Lung (tissue), 12 donors: ENCODE data around the gene PLVAP. TPM values are rescaled to one million over a fixed set of nuclear protein-coding genes. Genes with fewer than 3 reads are reported as not detected.

Experiments
- ATAC-seq: fragments of 200-7000 bp; cut with Tn5 transposase; one replicate; pipeline ENCODE4 v1.9.1; 2020; ENCODE audit warnings: moderate number of reproducible peaks; ENCODE audit not compliant: insufficient read depth, low FRiP score
- DNase-seq, 3 donors: peaks; one replicate each; pipeline ENCODE4 v3.0.0-alpha.2; 2013 to 2017
- H3K27ac ChIP-seq, 2 donors: one replicate each; pipeline ENCODE4 v1.5.1; 2013; ENCODE audit warnings: mild to moderate bottlenecking in 2 of 2, moderate library complexity in 2 of 2, control low read depth in 1 of 2, inconsistent platforms in 1 of 2, low read depth in 1 of 2, low read length in 1 of 2
- H3K27me3 ChIP-seq, 3 donors: one replicate each; pipeline ENCODE4 v1.5.1; 2013; ENCODE audit warnings: low read length in 2 of 3; ENCODE audit not compliant: control insufficient read depth in 3 of 3, insufficient read depth in 3 of 3
- H3K36me3 ChIP-seq, 4 donors: one replicate each; pipeline ENCODE4 v1.5.1; 2013; ENCODE audit warnings: low read length in 4 of 4, mild to moderate bottlenecking in 1 of 4, moderate library complexity in 1 of 4; ENCODE audit not compliant: control insufficient read depth in 4 of 4, insufficient read depth in 4 of 4
- H3K4me1 ChIP-seq, 5 donors: one replicate each; pipeline ENCODE4 v1.5.1; 2013; ENCODE audit warnings: low read length in 5 of 5, mild to moderate bottlenecking in 2 of 5, moderate library complexity in 1 of 5; ENCODE audit not compliant: control insufficient read depth in 5 of 5, insufficient read depth in 5 of 5
- H3K4me3 ChIP-seq: one replicate; pipeline ENCODE4 v1.5.1; 2013; ENCODE audit warnings: mild to moderate bottlenecking, control low read depth, moderate library complexity
- H3K9ac ChIP-seq, 2 donors: one replicate each; pipeline ENCODE4 v1.5.1; 2013; ENCODE audit warnings: low read length in 2 of 2, control low read depth in 1 of 2; ENCODE audit not compliant: insufficient read depth in 1 of 2
- H3K9me3 ChIP-seq, 4 donors: one replicate each; pipeline ENCODE4 v1.5.1; 2013; ENCODE audit warnings: low read length in 3 of 4, mild to moderate bottlenecking in 1 of 4, moderate library complexity in 1 of 4; ENCODE audit not compliant: control insufficient read depth in 4 of 4, insufficient read depth in 3 of 4
- CTCF ChIP-seq: IDR thresholded peaks from 2 replicates; pipeline ENCODE4 v1.5.1; 2012; ENCODE audit warnings: mild to moderate bottlenecking; ENCODE audit errors: control extremely low read depth, extremely low read depth
- WGBS, 2 donors: extraction: QIAGEN DNeasy Blood & Tissue Kit; methylation state at CpG; one replicate each; pipeline ENCODE4 v1.1.7; 2013; 5-methylcytosine and 5-hydroxymethylcytosine counted together
- polyA plus RNA-seq, 2 donors: library from polyadenylated mRNA; stranded (reverse); fragments of 200-250 nt; gene quantifications; one replicate each; pipeline ENCODE4 v1.2.1, GENCODE V29; 2013
- total RNA-seq, 2 donors: library from RNA; depleted of rRNA in 1 of 2; stranded (reverse); fragments of >200 nt in 1 of 2; gene quantifications; one replicate each; pipeline ENCODE4 v1.2.1, GENCODE V29; 2014 to 2021
- donor health status: control.
- donor health status: control.
- donor health status: Bipolar disorder and iron deficiency.
- donor health status: healthy.
- donor health status: DM: yes; HTN: yes; CAD: no.

PLVAP gene
- total and polyA plus RNA-seq, 4 donors: 6.4 to 55.0 (median 25.8) TPM

DNA sequence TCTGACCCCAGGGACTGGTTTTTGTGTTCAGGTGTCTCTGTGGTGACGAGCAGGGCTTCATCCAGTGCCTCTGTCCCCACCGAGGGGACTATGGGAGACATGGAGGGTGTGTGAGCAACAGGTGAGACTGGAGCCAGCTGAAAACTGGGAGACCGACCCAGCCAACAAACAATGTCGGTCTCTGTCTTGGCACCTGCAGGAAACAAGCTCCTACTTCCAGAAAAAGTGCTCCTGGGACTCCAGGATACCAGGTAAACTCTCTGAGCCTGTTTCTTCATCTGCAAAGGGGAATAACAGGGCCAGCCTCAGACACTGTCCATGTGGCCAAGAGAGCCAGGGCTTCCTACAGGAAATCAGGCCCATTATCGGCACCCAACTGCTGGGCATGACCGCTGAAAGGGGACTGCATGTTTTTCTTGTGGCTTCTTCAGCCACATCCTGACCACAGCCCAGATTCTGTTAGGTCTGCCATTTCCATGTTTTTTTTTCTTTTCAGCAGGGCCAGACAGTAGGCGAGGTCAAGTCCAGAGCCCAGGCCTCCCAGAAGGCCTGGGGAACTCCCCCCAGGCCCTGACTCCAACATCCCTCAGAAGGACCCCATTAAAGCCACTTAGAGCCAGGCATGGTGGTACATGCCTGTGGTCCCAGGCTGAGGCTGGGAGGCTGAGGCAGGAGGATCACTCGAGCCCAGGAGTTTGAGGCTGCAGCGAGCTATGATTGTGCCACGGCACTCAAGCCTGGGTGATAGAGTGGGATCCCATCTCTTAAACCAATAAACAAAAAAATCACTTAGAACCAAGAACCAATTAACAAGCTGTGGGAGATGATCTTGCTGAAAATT lies 29.1 kb upstream of the PLVAP start:
- Histone ChIP-seq H3K4me1 (peaks cover 0 to 7% (median 2%) of the 10 kb centered on the region in 5 donors), H3K36me3 (peaks cover 0 to 2% (median 0%) of the 10 kb centered on the region in 4 donors), H3K27ac (peak overlapping the region; percentile 86 to 93), H3K27me3 (no peaks in the 10 kb centered on the region), H3K9me3 (no peaks in the 10 kb centered on the region), H3K9ac (no peak overlapping the region), H3K4me3 (peak overlapping the region; percentile 0)
- 32 to 46% methylated on average over 10 of the region's 10 CpGs for WGBS, 2 donors
- DNase-seq (no peak), ATAC-seq (no peak)
- no peak for TF ChIP-seq CTCF

DNA sequence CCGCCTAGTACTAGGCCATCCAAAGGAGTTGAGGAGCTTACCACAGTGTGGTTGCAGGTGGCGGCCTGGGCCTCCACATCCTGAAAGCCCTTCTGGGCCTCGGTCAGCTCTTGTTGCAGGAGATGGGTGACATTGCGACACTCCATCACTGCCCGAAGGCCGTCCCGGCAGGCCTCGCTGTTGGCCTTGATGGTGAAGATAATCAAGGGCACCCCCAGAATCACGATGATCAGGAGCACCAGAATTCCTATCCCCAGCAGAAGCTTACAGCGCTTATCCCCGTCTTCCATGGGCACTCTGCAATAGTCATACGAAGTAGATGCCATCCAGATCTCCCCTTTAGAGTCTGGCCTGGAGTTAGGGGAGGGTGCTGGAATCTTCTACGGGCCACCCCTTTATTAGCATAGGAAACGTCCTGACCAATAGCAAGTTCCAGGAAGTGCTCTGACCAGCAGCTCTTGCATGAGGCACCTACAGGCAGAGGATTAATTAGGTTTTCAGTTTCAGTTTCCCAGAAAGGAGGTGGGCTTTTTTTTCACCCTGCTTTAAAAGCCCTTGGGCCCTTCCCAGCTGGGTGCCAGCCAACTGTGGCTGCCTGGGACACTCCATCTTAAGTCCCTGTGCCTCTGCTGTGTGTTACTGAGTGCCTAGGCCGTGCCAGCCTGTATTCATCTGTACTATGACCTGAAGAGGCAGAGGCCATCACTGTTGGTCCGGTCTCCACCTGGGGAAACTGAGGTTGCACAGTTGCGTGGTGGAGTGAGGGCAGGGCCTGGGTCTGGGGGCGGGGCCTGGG lies 28.3 kb upstream of the PLVAP start, which contains the start of gene BST2:
BST2 (minus strand) TSS at position 381 of the 796 bp plus-strand sequence; CDS start at position 326, 55 bp downstream.
- H3K4me3 ChIP-seq: peak within 1 kb of the TSS; percentile 12
- peaks cover 0 to 3% (median 0%) of the 10 kb centered on the region in 4 donors for H3K36me3 ChIP-seq
- WGBS, 2 donors: 23 to 36% methylated on average over 18 of the region's 18 CpGs
- H3K9me3 ChIP-seq: no peaks in the 10 kb centered on the region
- peak; percentile 87 for ATAC-seq
- TF ChIP-seq CTCF: no peak
- no peak within 1 kb of the TSS for H3K9ac ChIP-seq
- H3K4me1 ChIP-seq: peaks cover 0 to 7% (median 2%) of the 10 kb centered on the region in 5 donors
- H3K27ac ChIP-seq: peak within 1 kb of the TSS; percentile 86 to 93
- DNase-seq: peak; percentile 24 to 58 (median 42)
- H3K27me3 ChIP-seq: no peaks in the 10 kb centered on the region

GRCh38 chr19:17404621-17405249 lies 27.6 kb upstream of the PLVAP start:
- H3K4me3 ChIP-seq: peak overlapping the region; percentile 12
- peaks cover 0 to 3% (median 0%) of the 10 kb centered on the region in 4 donors for H3K36me3 ChIP-seq
- no peak overlapping the region for H3K9ac ChIP-seq
- no peak for DNase-seq
- no peaks in the 10 kb centered on the region for H3K9me3 ChIP-seq
- no peak for TF ChIP-seq CTCF
- peaks cover 0 to 7% (median 2%) of the 10 kb centered on the region in 5 donors for H3K4me1 ChIP-seq
- no peak for ATAC-seq
- 36 to 45% methylated on average over 7 of the region's 7 CpGs for WGBS, 2 donors
- no peaks in the 10 kb centered on the region for H3K27me3 ChIP-seq
- H3K27ac ChIP-seq: peak overlapping the region; percentile 26 to 83
